Stimulated activated CD8-positive, alpha-beta memory T cell treated with anti-CD3 and anti-CD28 coated beads, Interleukin-4, amount 100 ng/mL, for 1 hour (primary cell): ENCODE results near the gene NMU.
"Not testable (repeated sequence)": the region's sequence is repeated elsewhere in the genome, so short reads cannot be mapped to it uniquely, and the experiment has no call there.

Experiments
- DNase-seq, 2 donors: peaks; one replicate each; pipeline ENCODE4 v3.0.0-alpha.2; 2020; ENCODE audit warnings: low read depth in 2 of 2, low spot score in 1 of 2

NMU gene, protein sequence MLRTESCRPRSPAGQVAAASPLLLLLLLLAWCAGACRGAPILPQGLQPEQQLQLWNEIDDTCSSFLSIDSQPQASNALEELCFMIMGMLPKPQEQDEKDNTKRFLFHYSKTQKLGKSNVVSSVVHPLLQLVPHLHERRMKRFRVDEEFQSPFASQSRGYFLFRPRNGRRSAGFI

DNA sequence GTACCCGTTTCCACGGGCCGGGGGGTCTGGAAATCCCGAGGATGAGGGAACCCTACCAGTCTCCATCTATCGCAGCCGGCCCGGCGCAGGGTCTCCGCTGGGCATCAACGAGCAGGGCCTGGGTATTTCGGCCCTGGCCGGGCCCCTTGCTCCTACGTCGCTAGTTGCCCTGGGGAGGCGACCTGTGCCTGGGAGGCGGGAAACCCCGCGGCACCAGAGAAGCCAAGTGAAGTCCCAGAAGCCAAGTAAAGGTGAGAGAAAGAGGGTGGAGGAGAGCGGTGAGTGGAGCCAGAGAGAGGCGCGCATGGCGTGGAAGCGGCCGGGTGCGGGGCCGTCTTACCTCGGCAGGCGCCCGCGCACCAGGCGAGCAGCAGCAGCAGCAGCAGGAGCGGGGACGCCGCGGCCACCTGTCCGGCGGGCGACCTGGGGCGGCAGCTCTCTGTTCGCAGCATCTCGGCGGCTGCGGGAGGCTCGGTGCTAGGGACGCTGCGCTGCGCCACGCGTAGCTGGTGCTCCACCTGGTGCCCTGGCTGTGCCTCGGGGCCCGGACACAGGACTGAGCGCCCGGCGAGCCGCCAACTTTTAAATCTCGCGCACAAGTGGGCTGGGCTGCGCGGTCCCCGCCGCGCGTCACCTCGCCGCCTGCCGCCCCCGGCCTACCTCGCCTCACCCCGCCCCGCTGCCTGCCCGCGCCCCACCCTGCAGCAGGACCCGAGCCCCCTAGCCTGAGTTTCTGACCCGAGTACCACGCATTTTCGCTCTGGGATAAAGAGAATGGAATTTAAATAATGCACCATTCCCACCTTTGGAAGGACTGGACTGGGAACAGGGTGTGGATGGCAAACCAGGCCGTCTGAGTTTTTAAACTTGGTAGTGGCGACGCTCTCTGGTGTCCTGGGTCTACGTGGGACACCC lies at the start of gene NMU:
TSS of gene NMU (minus strand) at position 558 of the 915 bp plus-strand sequence. CDS start at position 452, 106 bp downstream.
- DNase-seq = no peak

DNA sequence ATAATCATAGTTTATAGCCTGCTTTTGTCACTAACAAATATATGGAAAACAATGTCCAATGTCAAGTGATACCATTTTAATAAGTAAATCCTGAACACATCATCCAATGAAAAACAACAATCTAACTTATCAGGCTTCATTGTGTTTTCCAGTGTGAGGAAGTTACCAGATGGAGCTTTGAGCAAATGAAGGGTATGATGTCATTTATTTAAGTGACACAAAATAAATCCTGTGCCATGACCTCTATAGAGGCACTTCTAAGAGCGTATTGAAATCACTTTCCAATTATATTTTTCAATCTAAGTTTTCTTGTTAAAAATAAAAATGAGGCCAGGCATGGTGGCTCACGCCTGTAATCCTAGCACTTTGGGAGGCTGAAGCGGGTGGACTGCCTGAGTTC lies 48.2 kb upstream of the NMU start:
- DNase-seq = no peak

DNA sequence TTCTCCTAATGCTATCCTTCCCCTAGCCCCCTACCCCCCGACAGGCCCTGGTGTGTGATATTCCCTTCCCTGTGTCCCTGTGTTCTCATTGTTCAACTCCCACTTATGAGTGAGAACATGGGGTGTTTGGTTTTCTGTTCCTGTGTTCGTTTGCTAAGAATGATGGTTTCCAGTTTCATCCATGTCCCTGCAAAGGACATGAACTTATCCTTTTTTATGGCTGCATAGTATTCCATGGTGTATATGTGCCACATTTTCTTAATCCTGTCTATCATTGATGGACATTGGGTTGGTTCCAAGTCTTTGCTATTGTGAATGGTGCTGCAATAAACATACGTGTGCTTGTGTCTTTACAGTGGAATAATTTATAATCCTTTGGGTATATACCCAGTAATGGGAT lies 46.7 kb upstream of the NMU start:
- DNase-seq = not testable (repeated sequence)

DNA sequence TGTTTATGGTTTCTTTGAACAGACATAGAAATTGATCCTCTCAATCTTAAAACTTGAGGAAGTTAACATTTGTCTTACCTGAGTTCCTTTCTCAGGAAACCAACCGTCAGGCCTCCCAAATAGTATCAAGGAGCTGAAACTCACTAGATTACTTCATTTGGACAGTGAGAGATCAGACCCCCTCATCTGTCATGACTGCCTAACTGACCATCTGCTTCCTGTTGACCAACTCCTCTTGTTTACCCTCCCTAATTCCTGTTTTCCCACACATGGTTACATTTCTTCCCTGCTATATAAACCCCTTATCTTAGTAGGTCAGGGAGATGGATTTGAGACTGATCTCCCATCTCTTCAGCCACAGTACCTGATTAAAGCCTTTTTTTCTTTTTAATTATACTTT lies 46.2 kb upstream of the NMU start:
- no peak for DNase-seq

DNA sequence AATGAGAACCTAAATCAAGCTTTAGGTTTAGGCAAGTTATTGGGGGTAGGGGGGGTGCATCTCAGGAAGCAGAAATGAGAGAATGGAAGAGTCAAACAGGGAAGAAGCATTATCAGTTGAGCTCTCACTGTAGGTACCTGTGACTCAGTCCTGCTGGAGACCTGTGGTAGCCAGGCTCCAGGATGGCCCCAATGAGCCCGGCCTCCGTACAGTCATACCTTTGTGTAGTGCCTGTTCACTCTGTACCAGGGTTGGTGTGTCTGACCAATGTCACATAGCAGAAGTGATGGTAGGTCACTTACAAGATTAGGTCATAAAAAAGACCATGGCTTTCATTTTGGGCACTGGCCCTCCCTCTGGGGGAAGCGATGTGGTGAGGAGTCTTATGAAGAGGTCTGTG lies 45.3 kb upstream of the NMU start:
- DNase-seq = no peak

DNA sequence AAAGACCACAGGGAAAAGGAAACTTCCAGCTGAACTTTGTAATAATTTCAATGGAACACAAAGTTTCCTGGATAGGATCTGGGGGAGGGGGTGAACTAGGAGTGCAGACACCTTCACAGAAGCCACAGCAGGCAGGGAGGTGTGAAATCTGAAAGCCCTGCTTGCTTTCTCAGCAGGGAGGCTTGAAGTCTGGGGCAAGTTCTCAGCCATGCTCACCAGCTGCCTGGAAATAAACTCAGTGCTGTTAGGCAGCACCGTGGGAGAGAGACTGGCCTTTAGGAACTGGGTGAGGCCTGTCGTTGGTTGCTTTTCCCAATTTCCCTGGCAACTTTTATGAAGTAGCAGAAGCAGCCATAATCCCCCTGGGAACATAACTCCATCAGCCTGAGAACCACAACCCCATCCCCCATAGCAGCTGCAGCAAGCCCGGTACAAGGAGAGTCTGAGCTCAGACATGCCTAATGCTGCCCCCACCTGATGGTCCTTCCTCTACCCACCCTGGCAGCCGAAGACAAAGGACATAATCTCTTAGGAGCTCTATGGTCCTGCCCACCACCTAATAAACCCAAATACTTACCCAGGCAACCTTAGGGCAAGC lies 39.2 kb upstream of the NMU start:
- DNase-seq = no peak

DNA sequence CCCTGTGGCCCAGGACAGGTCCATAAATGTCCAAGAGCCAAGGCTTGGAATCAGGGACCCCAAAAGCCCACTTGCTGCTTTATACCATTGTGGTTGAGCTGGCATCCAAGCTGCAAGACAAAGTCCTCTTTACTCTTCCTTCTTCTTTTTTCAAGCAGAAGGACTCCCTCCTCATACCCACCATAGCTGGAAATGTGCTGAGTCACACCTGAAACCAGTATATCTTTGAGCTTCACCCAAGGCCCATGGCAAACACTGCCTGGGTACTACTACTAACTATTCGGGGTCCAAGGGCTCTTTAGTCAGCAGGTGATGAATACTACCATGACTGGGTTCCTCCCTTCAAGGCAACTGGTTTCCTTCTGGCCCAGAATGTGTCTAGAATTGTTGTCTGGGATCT lies 37.3 kb upstream of the NMU start:
- no peak for DNase-seq

DNA sequence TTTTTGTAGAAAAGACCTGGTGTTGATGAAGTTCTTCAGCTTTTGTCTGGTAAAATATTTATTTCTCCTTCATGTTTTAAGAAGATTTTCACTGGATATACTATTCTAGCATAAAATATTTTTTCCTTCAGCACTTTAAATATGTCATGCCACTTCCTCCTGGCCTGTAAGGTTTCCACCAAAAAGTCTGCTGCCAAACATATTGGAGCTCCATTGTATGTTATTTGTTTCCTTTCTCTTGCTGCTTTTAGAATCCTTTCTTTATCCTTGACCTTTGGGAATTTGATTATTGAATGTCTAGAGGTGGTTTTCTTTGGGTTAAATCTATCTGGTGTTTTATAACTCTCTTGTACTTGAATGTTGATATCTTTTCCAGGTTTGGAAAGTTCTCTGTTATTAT lies 35.6 kb upstream of the NMU start:
- no peak for DNase-seq

DNA sequence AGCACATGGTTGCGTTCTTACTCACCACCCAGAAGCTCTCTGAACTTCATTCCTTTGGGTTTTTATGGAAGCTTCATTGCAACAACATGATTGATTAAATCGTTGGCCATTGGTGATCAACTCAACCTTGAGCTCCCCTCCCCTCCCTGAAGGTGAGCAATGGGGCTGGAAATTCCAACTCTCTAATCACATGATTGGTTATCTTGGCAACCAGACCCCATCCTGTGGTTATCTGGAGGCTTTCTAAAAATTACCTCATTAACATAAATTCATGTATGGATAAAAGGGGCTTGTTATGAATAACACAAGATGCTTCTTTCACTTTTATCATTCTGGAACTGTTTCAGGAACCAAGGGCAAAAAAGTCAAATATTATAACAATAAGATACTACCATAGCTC lies 34.6 kb upstream of the NMU start:
- no peak for DNase-seq

DNA sequence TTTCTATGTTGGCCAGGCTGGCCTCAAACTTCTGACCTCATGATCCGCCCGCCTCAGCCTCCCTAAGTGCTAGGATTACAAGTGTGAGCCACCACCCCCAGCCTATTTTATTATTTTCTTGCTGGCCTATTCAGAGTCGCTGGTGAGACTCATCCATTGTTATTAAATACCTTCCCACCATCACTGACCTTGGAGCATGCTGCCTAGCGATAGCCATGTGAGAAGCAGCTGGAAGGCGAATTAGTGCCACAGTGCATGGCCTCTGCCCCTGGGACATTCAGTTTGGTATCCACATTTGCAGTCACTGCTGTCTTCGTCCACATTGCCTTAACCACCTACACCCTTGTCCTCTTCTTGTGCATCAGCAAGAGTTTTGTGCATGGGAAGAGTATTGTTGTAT lies 32.4 kb upstream of the NMU start:
- DNase-seq = no peak

DNA sequence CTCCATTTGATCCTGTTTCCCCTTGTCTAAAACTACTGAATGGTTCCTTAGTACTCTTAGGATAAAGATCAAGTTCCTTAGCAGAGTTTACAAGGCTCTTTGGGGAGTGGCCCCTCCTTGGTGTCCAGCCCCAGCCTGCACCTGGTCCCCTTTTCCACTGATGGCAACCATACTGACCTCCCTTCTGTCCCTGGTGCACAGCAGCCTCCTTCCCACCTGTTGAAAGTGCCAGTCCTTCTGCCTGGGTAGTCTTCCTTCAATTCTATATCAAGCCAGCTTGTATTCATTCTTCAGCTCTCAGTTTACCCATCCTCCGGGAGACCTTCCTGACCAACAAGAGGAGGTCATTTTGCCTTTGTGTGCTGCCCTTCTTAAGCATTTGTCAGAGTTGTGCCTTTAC lies 30.4 kb upstream of the NMU start:
- DNase-seq = no peak

DNA sequence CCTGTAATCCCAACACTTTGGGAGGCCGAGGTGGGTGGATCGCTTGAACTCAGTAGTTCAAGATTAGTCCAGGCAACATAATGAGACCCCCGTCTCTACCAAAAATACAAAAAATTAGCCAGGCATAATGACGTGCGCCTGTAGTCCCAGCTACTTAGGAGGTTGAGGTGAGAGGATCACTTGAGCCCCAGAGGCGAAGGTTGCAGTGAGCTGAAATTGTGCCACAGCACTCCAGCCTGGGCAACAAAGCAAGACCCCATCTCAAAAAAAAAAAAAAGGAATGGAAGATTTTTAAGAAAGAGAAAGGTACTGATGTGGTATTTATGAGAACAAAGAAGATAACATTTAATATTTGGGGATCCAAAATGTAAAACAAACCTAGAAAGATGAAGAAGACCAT lies 27.0 kb upstream of the NMU start:
- DNase-seq = no peak

DNA sequence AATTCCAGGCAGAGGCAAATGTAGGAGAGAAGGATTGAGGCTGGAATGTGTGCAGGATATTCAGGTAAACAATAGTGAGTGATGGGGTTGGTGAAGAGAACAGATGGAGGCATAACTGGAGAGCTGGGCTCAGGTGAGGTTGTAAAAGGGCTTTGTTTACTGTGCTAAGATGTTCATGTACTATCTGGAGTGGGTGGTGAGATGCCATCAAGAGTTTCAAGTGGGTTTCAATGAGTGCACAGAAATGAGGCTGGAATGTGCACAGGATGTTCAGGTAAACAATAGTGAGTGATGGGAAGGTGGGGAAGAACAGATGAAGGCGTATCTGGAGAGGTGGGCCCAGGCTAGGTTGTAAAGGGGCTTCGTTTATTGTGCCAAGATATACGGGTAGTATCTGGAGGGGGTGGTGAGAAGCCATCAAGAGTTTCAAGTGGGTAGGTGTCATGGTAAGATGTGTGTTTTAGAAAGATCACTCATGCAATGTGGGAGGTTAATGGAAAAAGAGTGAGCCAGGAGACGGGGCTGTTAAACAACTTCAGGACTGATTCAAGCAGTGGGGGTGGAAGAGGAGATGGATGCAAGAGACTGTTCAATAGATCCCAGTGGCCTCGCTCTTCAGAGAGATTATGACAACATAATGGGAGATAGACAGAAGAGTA lies 25.4 kb upstream of the NMU start:
- DNase-seq = no peak

DNA sequence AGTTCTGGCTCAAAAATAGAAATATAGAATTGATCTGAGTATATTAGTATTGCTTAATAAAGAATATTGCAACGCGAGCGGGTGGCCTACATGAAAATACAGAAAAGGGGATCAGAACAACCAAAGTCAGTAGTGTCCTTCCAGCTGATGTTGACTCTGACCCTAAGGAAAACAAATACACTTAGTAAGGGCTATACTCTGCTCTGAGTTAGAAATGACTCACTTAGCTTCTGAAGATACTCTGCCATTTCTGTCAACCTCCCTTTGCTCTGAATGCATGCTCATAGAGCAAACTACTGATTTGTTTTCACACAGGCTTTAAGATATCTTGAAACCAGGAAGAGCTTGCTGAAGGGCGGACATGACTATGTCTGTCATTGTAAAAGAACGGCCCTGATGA lies 22.6 kb upstream of the NMU start:
- no peak for DNase-seq

DNA sequence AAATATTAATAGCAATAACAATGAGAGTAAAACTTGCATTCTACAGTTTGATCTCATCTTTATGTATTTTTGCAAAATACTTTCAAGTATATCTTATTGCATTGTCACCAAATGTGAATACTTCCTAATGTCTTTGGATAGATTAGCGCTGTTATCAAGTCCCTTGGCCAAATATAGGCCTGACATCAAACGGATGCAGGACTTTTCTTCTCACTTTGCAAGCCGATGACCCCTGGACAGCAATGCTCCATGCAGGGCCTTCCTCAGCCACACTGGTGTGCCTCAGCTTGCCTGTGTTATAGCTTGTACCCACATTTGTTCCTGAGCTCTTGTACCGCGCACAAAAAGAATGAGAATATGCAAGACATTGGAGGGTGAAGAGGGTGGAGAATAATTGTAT lies 18.0 kb upstream of the NMU start:
- no peak for DNase-seq

DNA sequence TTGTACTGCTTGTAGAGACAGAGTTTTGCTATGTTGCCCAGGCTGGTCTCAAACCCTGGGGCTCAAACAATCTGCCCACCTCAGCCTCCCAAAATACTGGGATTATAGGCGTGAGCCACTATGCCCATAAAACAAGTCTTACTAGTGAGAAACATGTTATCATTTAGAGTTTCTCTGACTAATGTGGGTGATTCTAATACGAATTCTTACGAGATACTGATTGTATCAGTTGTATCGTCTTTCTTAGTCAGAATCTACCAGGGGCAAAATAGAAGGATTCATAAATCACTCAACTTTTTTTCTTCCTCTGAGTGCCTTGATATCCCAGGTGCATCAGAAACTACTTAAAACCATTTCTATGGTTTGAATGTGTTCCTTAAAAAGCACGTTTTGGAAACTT lies 14.4 kb upstream of the NMU start:
- DNase-seq = no peak

DNA sequence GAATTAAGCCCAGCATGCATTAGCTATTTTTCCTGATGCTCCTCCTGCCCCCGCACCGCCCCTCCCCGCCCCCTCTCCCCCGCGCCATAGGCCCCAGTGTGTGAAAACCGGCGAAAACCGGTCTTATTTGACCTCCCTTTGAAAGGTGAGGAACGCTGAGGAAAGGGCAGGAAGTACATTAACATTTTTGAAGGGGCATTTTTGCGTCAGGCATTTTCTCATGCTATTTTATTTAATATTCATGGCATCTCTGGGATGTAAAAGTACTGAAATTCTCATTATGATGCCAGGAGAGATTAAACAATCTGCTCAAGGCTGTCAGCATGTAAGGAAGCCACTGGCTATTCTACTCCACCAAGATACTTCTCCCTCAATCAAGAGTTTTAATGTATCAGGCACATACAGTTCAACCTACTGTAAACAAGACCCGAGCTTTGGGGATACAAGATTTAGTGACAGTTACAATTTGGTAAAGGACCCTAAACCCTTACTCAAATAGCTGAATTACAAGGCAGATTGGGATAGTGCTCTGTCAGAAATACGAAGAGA lies 1.2 kb upstream of the NMU start:
- no peak for DNase-seq

DNA sequence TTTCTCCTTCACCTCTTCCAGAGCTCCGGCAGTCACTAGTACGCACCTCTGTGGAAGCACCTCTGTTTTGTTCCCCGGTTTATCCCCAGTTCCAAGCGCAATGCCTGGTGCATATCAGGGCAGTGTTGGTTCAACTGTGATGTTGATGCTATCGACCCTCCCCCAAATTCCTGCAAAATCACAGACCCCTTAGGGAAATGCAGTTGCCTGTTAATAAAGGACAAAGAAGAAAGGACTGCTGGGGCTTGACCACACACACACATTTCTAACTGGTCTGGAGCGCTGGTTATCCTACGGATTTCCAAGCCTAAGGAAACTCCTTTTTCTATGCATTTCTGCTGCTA lies 530 bp upstream of the NMU start:
- DNase-seq = no peak

DNA sequence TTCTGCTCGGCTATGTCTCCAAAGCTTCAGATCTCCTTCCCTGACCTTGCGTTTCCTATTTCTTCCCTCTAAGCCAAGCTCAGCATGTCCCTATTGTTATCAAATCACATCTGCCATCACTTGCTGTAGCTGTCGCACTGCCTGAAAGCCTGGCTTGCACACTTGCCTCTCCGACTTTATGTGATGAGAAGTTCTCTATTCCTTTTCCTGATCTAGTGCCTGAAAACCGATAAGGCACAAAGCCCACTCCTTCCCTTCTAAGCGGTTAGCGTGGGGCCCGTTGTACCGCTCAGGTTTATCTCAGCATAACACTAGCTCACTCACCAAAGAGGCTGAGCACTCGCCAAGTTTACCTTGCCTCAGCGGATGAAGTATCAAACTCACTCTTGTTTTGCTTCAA lies 816 bp downstream of the NMU start:
- DNase-seq = no peak

DNA sequence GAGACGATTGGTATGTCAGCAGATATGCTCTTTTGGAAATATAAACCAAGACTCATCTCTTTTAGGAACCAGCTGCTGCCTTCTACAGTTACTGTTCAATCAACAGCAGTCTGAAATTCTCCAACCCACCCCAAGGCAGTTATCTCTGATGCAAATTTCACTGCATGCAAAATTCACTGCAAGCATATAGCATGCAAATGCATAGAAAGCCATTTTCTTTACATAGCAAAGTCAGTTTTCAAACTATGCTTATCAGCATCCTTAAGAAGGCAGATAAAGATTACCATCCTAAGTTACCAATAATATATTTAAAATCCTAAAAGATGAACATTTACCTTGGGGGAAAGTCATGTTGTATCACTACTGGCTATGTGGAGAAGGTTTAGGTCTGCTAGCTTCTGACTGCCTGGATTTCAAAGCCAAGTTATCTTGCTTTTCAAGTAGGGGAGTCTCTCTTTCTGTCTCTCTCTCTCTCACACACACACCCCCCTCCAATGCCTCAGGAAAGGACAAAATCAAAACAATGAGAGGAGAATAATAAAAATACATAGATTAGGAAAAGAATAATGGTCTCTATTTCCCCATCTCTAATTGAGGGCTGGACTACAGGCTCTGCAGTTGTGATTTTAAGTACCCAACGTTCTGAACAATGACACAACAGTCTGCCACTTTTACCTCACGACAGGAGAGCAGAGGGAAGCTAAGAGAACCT lies 1.5 kb downstream of the NMU start:
- DNase-seq = no peak

DNA sequence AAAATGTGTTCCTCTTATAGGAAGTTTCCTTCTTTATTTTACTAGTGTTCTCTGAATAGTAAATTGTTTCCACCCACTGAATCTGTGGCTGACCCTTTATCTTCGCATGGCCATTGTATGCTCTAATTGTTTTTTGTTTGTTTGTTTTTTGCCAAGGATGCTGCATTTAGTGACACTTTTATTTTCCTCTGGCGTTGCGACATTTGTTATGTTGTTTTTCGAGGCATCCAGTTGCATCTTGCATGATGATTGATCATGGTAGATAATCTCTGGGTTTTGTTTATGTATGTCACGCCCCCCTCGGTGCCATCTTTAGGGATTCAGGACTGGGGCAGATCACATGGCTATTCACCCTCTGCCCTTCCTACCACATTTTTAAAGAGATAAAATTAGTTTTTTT lies 2.2 kb downstream of the NMU start:
- DNase-seq = no peak
